K562 (cell line): ENCODE results near the gene DSE. TPM values are rescaled to one million over a fixed set of nuclear protein-coding genes. Genes with fewer than 3 reads are reported as not detected.

ENCODE experiments used
- ATAC-seq: fragments of 200-7000 bp; cut with Tn5 transposase; 3 replicates; pipeline ENCODE4 v1.9.1; 2020; ENCODE audit warnings: moderate library complexity
- BruUV-seq: library from RNA; stranded (reverse); fragments of 400-500 nt; replicated peaks from 2 replicates; lab custom pipeline; 2021; lab: Mats Ljungman, UMichigan
- CTCF ChIA-PET: fragments of 300-600 bp; formaldehyde crosslinking; extraction: SDS; loops from one replicate; lab custom pipeline; 2021; ENCODE audit warnings: low intra/inter-chr PET ratio; lab: Yijun Ruan, JAX
- POLR2A ChIA-PET: fragments of 300-600, 350-650 bp; sonication (Branson Sonifier 250); formaldehyde crosslinking; extraction: SDS; loops from one replicate; lab custom pipeline; 2021; ENCODE audit warnings: antibody characterized with exemption, inconsistent platforms; lab: Yijun Ruan, JAX
- DNase-seq, 4 experiments: peaks; one replicate each; pipeline versions ENCODE4 v3.0.0 to v3.0.0-alpha.2; 2011 to 2018; ENCODE audit warnings: low spot score in 3 of 4, mixed read lengths in 3 of 4; ENCODE audit errors: extremely low read depth in 1 of 4
- FAIRE-seq: peaks from 2 replicates; lab custom pipeline; 2011; peaks lifted over from hg19 to GRCh38; lab: Jason Lieb, UNC
- H2AFZ ChIP-seq: 2 replicates; pipeline ENCODE4 v1.6.0; 2011; ENCODE audit warnings: low read depth, low read length, control low read depth, inconsistent platforms
- H3K27ac ChIP-seq: fragments of 200-600 bp; 3 replicates; pipeline ENCODE4 v1.8.0; 2011; ENCODE audit warnings: low read depth, mild to moderate bottlenecking, control low read depth, inconsistent platforms, low read length, moderate library complexity, mixed read lengths; ENCODE audit errors: extremely low read depth
- H3K27me3 ChIP-seq, 2 experiments: fragments of 300-600 bp in 1 of 2; 2 replicates in 1 of 2; 3 replicates in 1 of 2; pipeline versions ENCODE4 v1.6.0 to v1.8.0; 2011; ENCODE audit warnings: inconsistent platforms in 2 of 2, low read length in 2 of 2, mild to moderate bottlenecking in 1 of 2, mixed read lengths in 1 of 2, moderate library complexity in 1 of 2; ENCODE audit not compliant: control insufficient read depth in 2 of 2, insufficient read depth in 2 of 2
- H3K36me3 ChIP-seq: fragments of 300-600 bp; 3 replicates; pipeline ENCODE4 v1.8.0; 2011; ENCODE audit warnings: mild to moderate bottlenecking, low read length, inconsistent platforms; ENCODE audit not compliant: control insufficient read depth, insufficient read depth
- H3K4me1 ChIP-seq, 2 experiments: fragments of 200-600 bp in 1 of 2; replicated peaks in 1 of 2; 2 replicates in 1 of 2; 3 replicates in 1 of 2; pipeline versions ENCODE4 v1.5.1 to v1.8.0; 2011; ENCODE audit warnings: inconsistent platforms in 2 of 2, low read length in 2 of 2, mild to moderate bottlenecking in 1 of 2, mixed read lengths in 1 of 2, moderate library complexity in 1 of 2; ENCODE audit not compliant: control insufficient read depth in 2 of 2, insufficient read depth in 2 of 2
- H3K4me2 ChIP-seq: 2 replicates; pipeline ENCODE4 v1.6.1; 2011; ENCODE audit warnings: low read length, control low read depth, inconsistent platforms, mixed read lengths; ENCODE audit not compliant: insufficient read depth
- H3K4me3 ChIP-seq: fragments of 200-600 bp; sonication (generic), shearing (Covaris generic); 2 replicates; pipeline ENCODE4 v1.5.1; 2016; ENCODE audit warnings: control low read depth, inconsistent platforms
- H3K79me2 ChIP-seq: fragments of 200-600 bp; 3 replicates; pipeline ENCODE4 v1.8.0; 2011; ENCODE audit warnings: low read length, inconsistent platforms; ENCODE audit not compliant: control insufficient read depth, insufficient read depth
- H3K9ac ChIP-seq, 2 experiments: 2 replicates each; pipeline versions ENCODE4 v1.6.0 to v1.6.1; 2011; ENCODE audit warnings: low read depth in 2 of 2, low read length in 2 of 2, control low read depth in 1 of 2, inconsistent platforms in 1 of 2, mild to moderate bottlenecking in 1 of 2, mixed read lengths in 1 of 2; ENCODE audit not compliant: insufficient read depth in 1 of 2
- H3K9me1 ChIP-seq: one replicate; pipeline ENCODE4 v1.6.0; 2011; ENCODE audit warnings: inconsistent platforms, mild to moderate bottlenecking, low read length, moderate library complexity; ENCODE audit not compliant: control insufficient read depth, insufficient read depth
- H3K9me3 ChIP-seq: replicated peaks from 2 replicates; pipeline ENCODE4 v1.5.1; 2011; ENCODE audit warnings: low read depth, low read length, inconsistent platforms; ENCODE audit not compliant: control insufficient read depth, insufficient read depth
- H4K20me1 ChIP-seq: replicated peaks from 2 replicates; pipeline ENCODE4 v1.6.1; 2011; ENCODE audit warnings: low read length, inconsistent platforms, mixed read lengths; ENCODE audit not compliant: control insufficient read depth, insufficient read depth
- CBFA2T3 ChIP-seq: fragments of 450-650 bp; IDR thresholded peaks from 2 replicates; pipeline ENCODE4 v1.6.1; 2017
- CEBPB ChIP-seq: fragments of 450-650 bp; IDR thresholded peaks from 2 replicates; pipeline ENCODE4 v1.6.1; 2016; ENCODE audit warnings: missing genetic modification characterization, missing compliant biosample characterization
- E4F1 ChIP-seq: fragments of 250-450 bp; sonication (Bioruptor Pico); IDR thresholded peaks from 2 replicates; pipeline ENCODE4 v1.5.0; 2021; ENCODE audit warnings: mild to moderate bottlenecking, borderline replicate concordance
- HMGXB4 ChIP-seq: sonication (generic); formaldehyde crosslinking; IDR thresholded peaks from 2 replicates; pipeline ENCODE4 v1.8.1; 2023; ENCODE audit warnings: mild to moderate bottlenecking, missing genetic modification reagents
- MLLT1 ChIP-seq, 2 experiments: fragments of 450-650 bp; IDR thresholded peaks; 2 replicates each; pipeline ENCODE4 v1.6.1; 2016
- NR4A1 ChIP-seq, 2 experiments: fragments of 250-450 bp in 1 of 2; fragments of 450-650 bp in 1 of 2; sonication (Bioruptor Pico) in 1 of 2; IDR thresholded peaks; 2 replicates each; pipeline versions ENCODE4 v1.4.0 to v1.6.1; 2016 to 2020; ENCODE audit warnings: mild to moderate bottlenecking in 2 of 2, missing compliant biosample characterization in 1 of 2, missing genetic modification characterization in 1 of 2, moderate library complexity in 1 of 2
- RBM14 ChIP-seq: fragments of 200-400 bp; formaldehyde crosslinking; IDR thresholded peaks from 2 replicates; pipeline ENCODE4 v1.6.1; 2018; ENCODE audit warnings: low read depth, mild to moderate bottlenecking, low read length, moderate library complexity, borderline replicate concordance; ENCODE audit not compliant: insufficient read depth
- ZNF778 ChIP-seq: fragments of 450-650 bp; formaldehyde crosslinking; IDR thresholded peaks from 2 replicates; pipeline ENCODE4 v1.4.0; 2020; ENCODE audit warnings: mild to moderate bottlenecking, moderate library complexity
- WGBS: fragments of 100-300 bp; shearing (Covaris generic); methylation state at CpG from one replicate; pipeline ENCODE4 v1.1.6; 2016; ENCODE audit warnings: low coverage, mixed read lengths; ENCODE audit not compliant: insufficient coverage; ENCODE audit errors: missing lambda C conversion rate; 5-methylcytosine and 5-hydroxymethylcytosine counted together
- in situ Hi-C: fragments of 300-500 bp; cut with MboI; formaldehyde crosslinking; loops from 4 replicates; pipeline ENCODE4 v1.15.0; 2018; ENCODE audit warnings: inconsistent platforms, mixed read lengths
- intact Hi-C: fragments of 100-400 bp; cut with micrococcal nuclease; formaldehyde crosslinking; loops from 2 replicates; pipeline ENCODE4 v1.14.2; 2022
- polyA plus RNA-seq, 8 experiments: library from polyadenylated mRNA; depleted of rRNA in 4 of 8; stranded (reverse) in 5 of 8; unstranded in 3 of 8; fragments of >200 nt; fragmentation: Nextera tagmentation in 2 of 8; fragmentation: Illumina TruSeq in 1 of 8; extraction: Ambion mirVana in 2 of 8; extraction: Trizol in 1 of 8; gene quantifications; 2 replicates each; pipeline versions ENCODE4 v1.2.1 to v1.2.3, GENCODE V29; 2011 to 2014; ENCODE audit warnings: inconsistent platforms in 1 of 8, missing spikeins in 1 of 8
- total RNA-seq, 7 experiments: library from RNA; depleted of rRNA in 6 of 7; stranded (reverse); fragments of >200 nt in 6 of 7; fragmentation: Illumina TruSeq in 2 of 7; extraction: Trizol in 2 of 7; gene quantifications; 2 replicates each; pipeline versions ENCODE4 v1.2.1 to v1.2.3, GENCODE V29; 2011 to 2021; ENCODE audit warnings: low replicate concordance in 1 of 7
- TF ChIP-seq, protein P1 (sequence below): fragments of 450-650 bp; IDR thresholded peaks from one replicate; pipeline ENCODE4 v1.6.1; 2018; ENCODE audit warnings: mild to moderate bottlenecking, moderate library complexity; ENCODE audit not compliant: partially characterized antibody

Gene DSE
- total and polyA plus RNA-seq, 9 of the 15 experiments (the other 6 are each of a cell fraction or from before 2014, with no cell fraction given): 0.49 to 1.7 (median 0.79) TPM

DNA sequence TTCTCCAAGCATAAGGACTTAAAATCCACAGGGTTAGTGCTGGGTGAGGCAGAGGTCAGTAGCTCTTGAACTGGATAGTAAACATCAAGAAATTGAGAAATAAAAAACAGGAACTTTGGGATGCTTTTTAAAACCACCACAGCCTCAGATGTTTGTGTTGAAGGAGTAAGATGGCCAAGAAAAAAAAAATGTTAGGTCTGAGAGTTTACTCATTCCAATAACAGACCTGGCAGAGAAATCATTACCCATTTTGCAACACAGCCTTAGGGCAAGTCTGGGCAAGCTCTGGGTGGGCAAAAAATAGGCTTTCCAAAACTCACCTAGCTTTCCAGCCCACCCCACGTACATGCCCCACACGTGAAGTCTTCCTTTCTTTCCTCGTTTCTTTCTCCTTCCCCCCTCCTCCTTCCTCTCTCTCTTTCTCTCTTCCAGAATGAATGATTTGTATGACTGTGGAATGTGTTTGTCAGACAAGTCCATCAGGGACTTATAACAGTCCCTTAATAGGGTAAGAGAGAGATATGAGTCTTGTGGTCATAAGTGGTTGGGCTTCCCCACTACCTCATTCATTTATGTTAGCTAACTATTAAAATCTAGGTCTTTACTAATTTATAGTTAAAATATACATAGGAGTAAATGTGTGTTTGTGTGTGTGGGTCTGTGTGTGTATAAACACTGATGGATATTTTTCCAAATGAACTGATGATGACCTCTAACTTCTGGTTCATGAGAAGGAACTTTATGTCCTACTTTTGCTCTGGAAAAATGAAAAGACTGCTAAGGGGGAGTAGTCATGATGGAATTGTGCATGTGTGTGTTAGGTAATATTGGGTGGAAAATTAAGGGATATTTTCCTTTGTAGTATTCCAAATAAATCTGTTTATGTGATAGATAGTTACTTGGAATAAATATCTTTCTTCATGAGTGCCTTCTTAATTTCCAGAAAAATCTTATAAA is 18.0 kb upstream of the DSE start:
- no peak overlapping the region for H3K4me3 ChIP-seq
- H3K4me2 ChIP-seq: no peak overlapping the region
- in situ Hi-C loops (no loop called here), intact Hi-C loops (no loop called here)
- DNase-seq: no peak
- CTCF ChIA-PET: no interaction called here
- BruUV-seq: no TSS peak
- no peaks in the 10 kb centered on the region for H3K9me1 ChIP-seq
- no peaks in the 10 kb centered on the region for H4K20me1 ChIP-seq
- H3K9me3 ChIP-seq: no peaks in the 10 kb centered on the region
- no peak overlapping the region for H2AFZ ChIP-seq
- no peak for FAIRE-seq
- POLR2A ChIA-PET: interaction anchor here (0.6 to 0.7 kb wide), 2 partner anchors 92 to 1048 kb away, joined by 3 to 4 read pairs; no protein-coding TSS in a partner anchor
- no peak for ATAC-seq
- WGBS: 0% methylated on average over 3 of the region's 3 CpGs
- H3K27me3 ChIP-seq: peaks cover 9 to 10% of the 10 kb centered on the region in 2 experiments; a peak in 2 of 5 replicates
- no peak overlapping the region for H3K27ac ChIP-seq
- H3K36me3 ChIP-seq: no peaks in the 10 kb centered on the region
- H3K9ac ChIP-seq: no peak overlapping the region
- H3K79me2 ChIP-seq: no peaks in the 10 kb centered on the region
- H3K4me1 ChIP-seq: no peaks in the 10 kb centered on the region
- TF ChIP-seq ZNF778 (CRISPR knock-in tag): no peak
- TF ChIP-seq RBM14: no peak
- TF ChIP-seq CEBPB (tag): no peak
- TF ChIP-seq, protein P1, sequence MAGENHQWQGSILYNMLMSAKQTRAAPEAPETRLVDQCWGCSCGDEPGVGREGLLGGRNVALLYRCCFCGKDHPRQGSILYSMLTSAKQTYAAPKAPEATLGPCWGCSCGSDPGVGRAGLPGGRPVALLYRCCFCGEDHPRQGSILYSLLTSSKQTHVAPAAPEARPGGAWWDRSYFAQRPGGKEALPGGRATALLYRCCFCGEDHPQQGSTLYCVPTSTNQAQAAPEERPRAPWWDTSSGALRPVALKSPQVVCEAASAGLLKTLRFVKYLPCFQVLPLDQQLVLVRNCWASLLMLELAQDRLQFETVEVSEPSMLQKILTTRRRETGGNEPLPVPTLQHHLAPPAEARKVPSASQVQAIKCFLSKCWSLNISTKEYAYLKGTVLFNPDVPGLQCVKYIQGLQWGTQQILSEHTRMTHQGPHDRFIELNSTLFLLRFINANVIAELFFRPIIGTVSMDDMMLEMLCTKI: no peak
- no peak for TF ChIP-seq E4F1
- TF ChIP-seq MLLT1 (IDR thresholded peaks at IDR 0.05): no peak
- no peak for TF ChIP-seq CBFA2T3
- TF ChIP-seq HMGXB4 (CRISPR knock-in tag): no peak
- no peak for TF ChIP-seq NR4A1 (CRISPR knock-in tag; IDR thresholded peaks at IDR 0.05)
- TF ChIP-seq NR4A1 (tag; IDR thresholded peaks at IDR 0.05): no peak
